HG02642 (cell line): ENCODE data around the gene SEC16B.

Experiments used
- ATAC-seq: cut with Tn5 transposase; IDR thresholded peaks from one replicate; pipeline ENCODE4 v1.9.1; 2021; ENCODE audit warnings: mild to moderate bottlenecking; ENCODE audit not compliant: unreplicated experiment, poor library complexity

Gene SEC16B

DNA sequence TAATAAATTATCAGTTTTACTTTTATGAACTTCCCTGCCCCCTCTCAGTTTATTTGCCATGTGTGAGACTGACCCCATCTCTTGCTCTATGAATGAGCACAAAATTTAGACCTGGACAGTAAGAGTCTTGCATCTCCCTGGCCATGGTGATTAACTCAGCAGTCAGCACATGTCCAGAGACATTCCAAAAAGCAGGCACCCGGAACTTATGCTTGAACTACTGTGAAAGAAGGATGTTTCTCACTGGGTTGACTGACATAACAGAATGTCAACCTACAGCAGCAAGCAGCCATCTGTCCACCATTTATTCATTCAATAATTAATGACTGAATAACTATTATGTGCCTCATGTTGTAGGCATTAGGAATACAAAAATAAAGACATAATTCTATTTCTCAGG lies 11.3 kb upstream of the SEC16B start:
- no peak for ATAC-seq

DNA sequence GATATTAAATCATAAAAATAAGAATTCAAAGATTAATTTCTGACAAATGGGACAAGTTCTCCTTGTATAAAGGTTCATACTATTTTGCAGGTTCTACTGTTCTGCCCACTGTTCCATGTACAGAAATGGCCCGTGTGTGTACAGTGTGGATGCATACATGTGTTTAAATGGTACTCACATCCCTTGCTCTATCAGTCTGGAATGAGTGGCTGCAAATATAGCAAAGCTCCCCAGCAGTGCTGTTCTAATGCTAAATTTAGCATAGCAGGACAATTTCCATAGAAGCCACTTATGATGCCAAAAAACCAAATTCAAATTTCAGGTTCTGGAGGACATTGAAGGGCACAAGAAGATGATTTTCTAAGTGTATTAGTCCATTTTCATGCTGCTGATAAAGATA lies 9.4 kb upstream of the SEC16B start:
- ATAC-seq: no peak

DNA sequence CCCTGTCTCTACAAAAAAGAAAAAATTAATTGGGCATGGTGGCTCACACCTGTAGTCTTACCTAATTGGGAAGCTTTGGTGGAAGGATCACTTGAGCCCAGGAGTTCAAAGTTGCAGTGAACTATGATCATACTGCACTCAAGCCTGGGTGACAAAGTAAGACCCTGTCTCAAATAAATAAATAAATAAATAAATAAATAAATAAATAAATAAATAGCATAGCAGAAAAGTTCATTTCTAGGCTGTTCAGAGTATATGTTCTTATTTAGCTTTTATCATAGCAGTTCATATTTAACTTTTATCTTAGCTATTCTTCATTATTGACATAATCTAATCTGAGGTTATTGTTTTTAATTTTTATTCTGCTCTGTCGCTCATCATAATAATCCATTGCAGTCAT lies 8.7 kb upstream of the SEC16B start:
- no peak for ATAC-seq

GRCh38 chr1:177977141-177977540 lies 7.3 kb upstream of the SEC16B start:
- no peak for ATAC-seq

GRCh38 chr1:177976596-177976995 lies 6.7 kb upstream of the SEC16B start:
- ATAC-seq: no peak

- no peak for ATAC-seq
Measured at GRCh38 chr1:177975588-177976495, 6.0 kb upstream of the SEC16B start.

DNA sequence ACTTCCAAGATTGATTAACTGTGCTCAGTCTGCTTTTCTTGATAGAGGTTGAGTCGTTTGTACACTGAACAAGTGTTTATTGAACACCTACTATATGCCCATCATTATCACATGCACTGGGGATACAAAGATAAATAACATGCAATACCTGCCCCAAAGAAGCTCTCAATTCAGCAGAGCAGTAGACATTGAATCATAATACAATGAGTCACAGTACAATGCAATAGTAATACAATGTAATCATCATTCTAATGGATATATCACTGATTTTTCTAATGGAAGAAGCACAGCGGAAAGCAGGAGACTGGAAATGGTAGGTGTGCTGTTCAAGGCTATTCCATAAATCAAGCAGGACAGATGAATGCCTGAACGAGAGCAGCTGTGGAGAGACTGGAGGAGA lies 3.7 kb upstream of the SEC16B start:
- ATAC-seq: no peak

DNA sequence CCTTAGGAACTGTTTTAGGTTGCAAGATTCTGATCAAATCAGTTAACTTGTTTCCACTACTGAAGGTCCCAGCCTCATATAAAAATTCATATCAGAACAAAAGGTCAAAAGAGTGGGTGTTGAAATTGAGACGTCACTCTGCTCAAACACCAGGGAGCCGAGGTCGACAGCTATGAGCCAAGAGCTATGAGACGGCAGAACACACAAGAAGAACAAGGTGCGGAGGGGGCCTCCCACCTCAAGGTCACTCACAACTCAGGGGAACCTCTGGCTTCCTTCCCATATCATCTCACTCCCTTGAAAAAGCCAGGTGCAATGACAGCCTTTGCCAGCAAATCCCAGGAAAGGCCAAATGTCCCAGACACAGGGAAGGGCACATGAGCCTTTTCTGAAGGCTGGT lies 749 bp downstream of the SEC16B start:
- no peak for ATAC-seq

GRCh38 chr1:177966199-177966598 lies 3.7 kb downstream of the SEC16B start:
- no peak for ATAC-seq

DNA sequence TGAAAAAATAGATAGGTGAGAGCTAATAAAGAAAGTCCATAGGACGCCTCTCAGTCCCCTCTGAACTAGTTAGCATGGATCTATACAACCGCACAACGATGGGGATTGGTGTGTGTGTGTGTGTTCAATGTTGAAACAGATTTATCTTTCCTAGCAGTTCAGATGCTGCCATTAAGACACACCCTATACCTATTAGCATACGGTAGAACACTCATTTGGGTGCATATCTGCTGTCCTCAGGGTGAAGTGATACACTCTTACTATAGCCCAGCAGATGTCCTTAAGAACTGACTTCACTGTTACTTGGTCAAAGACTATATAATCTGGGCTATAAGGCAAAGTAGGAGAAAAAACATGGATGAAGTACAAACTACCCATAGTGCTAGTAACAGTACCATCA lies 4.6 kb downstream of the SEC16B start:
- no peak for ATAC-seq

- ATAC-seq: no peak
Measured at GRCh38 chr1:177964336-177964735, 5.5 kb downstream of the SEC16B start.

GRCh38 chr1:177960939-177961622 lies 8.8 kb downstream of the SEC16B start:
- ATAC-seq: no peak

DNA sequence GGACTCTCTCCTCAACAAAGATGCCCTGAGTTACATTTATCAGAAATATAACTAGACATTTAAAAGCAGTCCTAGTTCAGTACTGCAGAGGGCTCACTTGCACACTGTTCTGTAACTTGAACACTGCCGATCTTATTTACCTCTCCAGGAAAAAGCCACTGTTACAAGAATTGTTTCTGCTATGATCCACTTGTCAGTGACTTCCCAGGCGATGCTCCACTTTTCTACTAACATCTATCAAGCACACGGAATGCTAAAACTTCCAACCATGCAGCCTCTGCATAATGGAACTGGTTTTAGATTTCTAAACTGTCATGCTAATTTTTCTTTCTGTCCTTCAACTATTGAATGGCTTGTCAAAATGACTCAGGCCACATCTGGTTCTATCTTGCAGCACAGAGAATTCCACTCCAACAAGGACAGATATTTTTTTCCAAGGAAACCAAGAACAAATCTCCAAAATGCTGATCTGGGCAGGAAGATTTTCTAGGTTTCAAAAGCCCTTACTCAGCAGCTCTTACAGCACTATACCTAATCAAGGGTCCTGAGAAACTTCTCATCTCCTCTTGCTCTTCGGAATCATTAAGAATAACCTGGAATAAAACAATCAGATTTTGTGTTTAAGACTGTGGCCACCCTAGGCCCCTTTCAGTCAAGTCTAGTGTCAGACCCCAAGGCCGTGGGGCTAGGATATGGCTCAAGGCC lies 9.9 kb downstream of the SEC16B start:
- ATAC-seq: no peak

- ATAC-seq: no peak
Measured at GRCh38 chr1:177958092-177958491, 11.8 kb downstream of the SEC16B start.

- no peak for ATAC-seq
Measured at GRCh38 chr1:177954076-177954475, 15.8 kb downstream of the SEC16B start.

DNA sequence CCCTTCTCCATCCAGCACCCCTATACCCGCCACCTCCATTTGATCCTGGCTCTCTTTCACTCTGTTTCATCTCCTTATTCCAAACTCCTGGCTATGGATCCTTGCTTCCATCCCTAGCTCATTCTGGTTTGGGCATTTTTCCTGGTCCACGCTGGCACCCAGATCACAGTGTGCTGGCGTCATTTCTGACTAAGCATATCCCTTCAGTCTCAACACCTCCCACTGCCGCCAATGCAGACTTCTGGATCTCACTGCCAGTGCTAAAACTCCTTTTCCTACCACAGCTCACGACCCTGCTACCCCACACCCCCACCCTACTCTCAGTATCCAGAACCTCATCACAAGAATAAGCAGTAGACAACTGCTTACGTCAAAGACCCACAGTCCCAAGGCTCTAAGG lies 16.3 kb downstream of the SEC16B start:
- no peak for ATAC-seq

- no peak for ATAC-seq
Measured at GRCh38 chr1:177952691-177953090, 17.2 kb downstream of the SEC16B start.

DNA sequence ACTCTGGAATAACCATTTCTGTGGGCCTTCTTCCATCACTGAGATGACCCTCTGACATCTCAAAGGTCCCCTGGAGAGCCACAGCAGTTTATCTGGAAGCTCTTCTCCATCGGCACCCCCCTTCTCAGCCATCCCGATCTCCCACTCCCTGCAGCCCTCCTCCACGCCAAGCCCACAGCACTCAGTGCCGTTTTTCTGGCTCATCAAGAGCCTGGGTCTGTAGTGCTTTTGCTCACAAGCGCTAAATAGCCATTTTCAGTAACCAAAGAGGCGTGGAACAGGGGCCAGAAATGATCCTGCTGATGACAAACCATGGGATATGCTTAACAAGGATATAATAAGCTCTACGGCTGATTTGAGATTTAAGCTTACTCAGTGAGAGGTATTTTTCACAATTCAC lies 17.6 kb downstream of the SEC16B start:
- ATAC-seq: no peak

- no peak for ATAC-seq
Measured at GRCh38 chr1:177950506-177950905, 19.4 kb downstream of the SEC16B start.

DNA sequence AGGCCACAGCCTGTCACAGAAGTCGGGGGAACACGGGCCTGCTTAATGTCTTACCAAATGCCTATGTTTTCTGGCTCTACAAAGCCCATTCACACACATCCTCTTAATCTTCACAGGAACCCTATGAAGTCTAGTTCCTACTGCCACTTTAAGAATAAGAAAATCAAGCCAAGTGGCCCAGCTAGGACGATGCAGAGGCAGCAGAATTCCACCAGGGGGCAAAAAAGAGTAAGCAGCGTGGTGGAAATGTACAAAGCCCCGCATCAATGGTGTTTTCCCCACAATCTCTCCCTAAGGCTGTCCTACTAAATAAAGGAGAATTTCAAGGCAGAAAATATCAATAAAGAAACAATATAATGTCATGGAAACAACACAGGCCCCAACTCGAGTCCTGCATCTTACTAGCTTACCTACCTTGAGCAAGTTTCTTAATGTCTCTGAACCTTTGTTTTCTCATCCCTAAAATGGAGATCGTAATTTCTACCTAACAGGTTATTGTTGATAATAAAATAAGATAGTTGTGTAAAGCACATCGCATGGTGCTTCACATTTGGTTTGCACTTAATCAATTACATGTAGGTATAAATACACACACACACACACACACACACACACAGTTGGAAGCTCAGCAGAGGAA lies 21.4 kb downstream of the SEC16B start:
- ATAC-seq: peak; percentile 78

GRCh38 chr1:177947623-177948022 lies 22.2 kb downstream of the SEC16B start:
- no peak for ATAC-seq
